ENCODE measurements around the gene XPNPEP1. TPM values are rescaled to one million over a fixed set of nuclear protein-coding genes. Genes with fewer than 3 reads are reported as not detected.

XPNPEP1 gene
- total RNA-seq, 1 donor, result 123 TPM

DNA sequence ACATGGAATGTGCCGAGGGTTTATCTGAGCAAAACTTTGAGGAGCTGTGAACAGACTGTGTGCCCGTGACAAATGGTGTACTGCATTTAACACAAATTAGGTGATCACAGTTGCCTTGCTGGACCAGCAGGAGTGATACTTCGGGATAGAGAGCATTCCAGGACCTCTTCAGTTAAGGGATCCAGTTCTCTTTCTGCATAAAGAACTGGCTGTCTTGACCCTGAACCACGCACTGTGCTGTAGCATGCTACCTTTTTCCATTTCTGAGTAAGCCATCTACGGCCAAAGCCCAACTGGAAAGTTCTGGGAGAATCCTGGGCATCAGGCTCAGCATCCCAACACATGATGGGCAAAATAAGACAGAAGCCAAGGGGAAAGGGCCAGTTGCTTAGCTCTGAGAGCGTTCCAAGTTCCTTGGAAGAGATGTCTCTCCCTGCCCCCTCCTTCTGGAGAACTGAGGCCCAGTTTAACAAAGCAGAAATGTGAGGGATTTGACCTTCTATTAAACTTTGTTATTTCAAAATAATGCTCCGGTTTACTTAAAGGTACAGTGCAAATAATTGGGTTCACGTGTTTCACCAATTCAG, 46.5 kb upstream of the XPNPEP1 start:
- no peak overlapping the region for H3K27ac ChIP-seq (ENCODE audit: low read depth, low read length)
- H3K9me3 ChIP-seq (ENCODE audit: low read depth, low read length), result no peaks in the 10 kb centered on the region
- peak overlapping the region; percentile 19 for H2AFZ ChIP-seq (ENCODE audit: low read length)
- TF ChIP-seq, protein P1, sequence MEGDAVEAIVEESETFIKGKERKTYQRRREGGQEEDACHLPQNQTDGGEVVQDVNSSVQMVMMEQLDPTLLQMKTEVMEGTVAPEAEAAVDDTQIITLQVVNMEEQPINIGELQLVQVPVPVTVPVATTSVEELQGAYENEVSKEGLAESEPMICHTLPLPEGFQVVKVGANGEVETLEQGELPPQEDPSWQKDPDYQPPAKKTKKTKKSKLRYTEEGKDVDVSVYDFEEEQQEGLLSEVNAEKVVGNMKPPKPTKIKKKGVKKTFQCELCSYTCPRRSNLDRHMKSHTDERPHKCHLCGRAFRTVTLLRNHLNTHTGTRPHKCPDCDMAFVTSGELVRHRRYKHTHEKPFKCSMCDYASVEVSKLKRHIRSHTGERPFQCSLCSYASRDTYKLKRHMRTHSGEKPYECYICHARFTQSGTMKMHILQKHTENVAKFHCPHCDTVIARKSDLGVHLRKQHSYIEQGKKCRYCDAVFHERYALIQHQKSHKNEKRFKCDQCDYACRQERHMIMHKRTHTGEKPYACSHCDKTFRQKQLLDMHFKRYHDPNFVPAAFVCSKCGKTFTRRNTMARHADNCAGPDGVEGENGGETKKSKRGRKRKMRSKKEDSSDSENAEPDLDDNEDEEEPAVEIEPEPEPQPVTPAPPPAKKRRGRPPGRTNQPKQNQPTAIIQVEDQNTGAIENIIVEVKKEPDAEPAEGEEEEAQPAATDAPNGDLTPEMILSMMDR (IDR thresholded peaks at IDR 0.05; ENCODE audit: extremely low read depth, low read depth, low read length), result no peak
- DNase-seq (ENCODE audit: insufficient read length, low spot score, missing footprints), result no peak
- H4K20me1 ChIP-seq (ENCODE audit: insufficient read depth, low read length), result no peaks in the 10 kb centered on the region
- H3K4me3 ChIP-seq (ENCODE audit: insufficient read depth, low read length), result no peak overlapping the region
- H3K79me2 ChIP-seq (ENCODE audit: insufficient read depth, low read length), result no peaks in the 10 kb centered on the region
- H3K36me3 ChIP-seq (ENCODE audit: insufficient read depth, low read length), result no peaks in the 10 kb centered on the region
- H3K4me2 ChIP-seq (ENCODE audit: insufficient read depth, low read length), result no peak overlapping the region
- no peaks in the 10 kb centered on the region for H3K27me3 ChIP-seq (ENCODE audit: insufficient read depth, low read length)
- H3K4me1 ChIP-seq (ENCODE audit: insufficient read depth, low read length), result peaks cover 36% of the 10 kb centered on the region

DNA sequence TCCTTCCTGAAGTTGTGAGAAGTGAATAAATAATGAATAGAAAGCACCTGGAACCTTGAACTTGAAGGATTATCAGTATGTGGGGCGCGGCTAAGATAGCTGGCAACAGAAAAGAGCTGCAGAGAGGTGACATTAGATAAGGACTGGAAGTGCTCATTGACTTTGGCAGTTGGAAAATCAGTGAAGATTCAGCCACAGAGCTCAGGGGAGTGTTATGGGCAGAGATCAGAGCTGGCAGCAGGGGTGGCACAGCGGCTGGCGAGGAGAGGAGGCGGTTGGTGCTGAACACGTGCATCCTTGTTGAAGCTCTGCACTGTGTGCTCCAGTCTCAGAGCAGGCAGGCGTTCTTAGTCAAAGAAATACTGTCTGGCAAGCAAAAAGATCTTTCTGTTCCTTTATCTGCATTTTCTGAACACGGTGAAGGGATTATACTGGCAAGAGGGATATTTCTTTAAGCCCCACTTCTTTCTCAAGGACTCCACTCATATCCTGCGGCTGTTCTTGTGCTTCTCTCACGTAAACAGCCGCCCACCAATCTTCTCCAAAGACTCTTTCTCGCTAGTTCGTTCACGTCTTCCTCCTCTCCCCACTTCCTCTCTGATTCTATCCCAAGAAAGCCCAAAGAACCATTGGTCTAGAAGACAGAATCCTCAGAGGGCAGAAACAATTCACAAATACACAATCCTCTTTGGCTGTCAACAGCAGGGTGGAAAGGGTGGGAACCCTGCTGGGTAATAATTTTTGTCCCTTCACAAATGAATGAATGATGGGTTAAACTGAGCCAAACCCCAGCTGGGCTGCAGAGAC, 45.8 kb upstream of the XPNPEP1 start:
- DNase-seq (ENCODE audit: insufficient read length, low spot score, missing footprints), result no peak
- Histone ChIP-seq H3K36me3 (ENCODE audit: insufficient read depth, low read length) (no peaks in the 10 kb centered on the region), H3K27ac (ENCODE audit: low read depth, low read length) (no peak overlapping the region), H3K4me3 (ENCODE audit: insufficient read depth, low read length) (no peak overlapping the region), H2AFZ (ENCODE audit: low read length) (peak overlapping the region; percentile 19), H3K4me2 (ENCODE audit: insufficient read depth, low read length) (no peak overlapping the region), H4K20me1 (ENCODE audit: insufficient read depth, low read length) (no peaks in the 10 kb centered on the region), H3K4me1 (ENCODE audit: insufficient read depth, low read length) (peaks cover 36% of the 10 kb centered on the region), H3K9me3 (ENCODE audit: low read depth, low read length) (no peaks in the 10 kb centered on the region), H3K79me2 (ENCODE audit: insufficient read depth, low read length) (no peaks in the 10 kb centered on the region), H3K27me3 (ENCODE audit: insufficient read depth, low read length) (no peaks in the 10 kb centered on the region)
- TF ChIP-seq, protein P1 (IDR thresholded peaks at IDR 0.05; ENCODE audit: extremely low read depth, low read depth, low read length), result no peak

DNA sequence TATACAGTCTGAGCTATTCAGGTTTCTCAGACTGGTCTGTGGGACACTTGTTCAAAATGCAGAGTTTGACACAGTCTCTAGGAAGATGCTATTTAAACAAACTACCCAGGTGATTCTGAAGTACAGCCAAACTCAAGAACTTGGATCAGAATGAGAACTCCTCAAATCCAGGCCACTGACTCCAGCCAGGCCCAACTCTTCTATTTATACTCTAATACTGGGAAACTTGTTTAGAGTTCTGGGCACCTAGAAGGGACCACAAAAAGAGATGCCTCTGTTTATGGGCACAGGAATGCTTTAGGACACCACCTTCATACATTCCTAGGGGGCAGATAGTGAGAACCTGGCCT, 44.4 kb upstream of the XPNPEP1 start:
- Histone ChIP-seq H3K4me3 (ENCODE audit: insufficient read depth, low read length) (peak overlapping the region; percentile 19), H3K79me2 (ENCODE audit: insufficient read depth, low read length) (no peaks in the 10 kb centered on the region), H3K36me3 (ENCODE audit: insufficient read depth, low read length) (no peaks in the 10 kb centered on the region), H3K27ac (ENCODE audit: low read depth, low read length) (peak overlapping the region; percentile 85), H3K4me2 (ENCODE audit: insufficient read depth, low read length) (peak overlapping the region; percentile 61), H3K27me3 (ENCODE audit: insufficient read depth, low read length) (no peaks in the 10 kb centered on the region), H4K20me1 (ENCODE audit: insufficient read depth, low read length) (no peaks in the 10 kb centered on the region), H3K9me3 (ENCODE audit: low read depth, low read length) (no peaks in the 10 kb centered on the region), H3K4me1 (ENCODE audit: insufficient read depth, low read length) (peaks cover 49% of the 10 kb centered on the region), H2AFZ (ENCODE audit: low read length) (peak overlapping the region; percentile 39)
- DNase-seq (ENCODE audit: insufficient read length, low spot score, missing footprints), result no peak
- TF ChIP-seq, protein P1 (IDR thresholded peaks at IDR 0.05; ENCODE audit: extremely low read depth, low read depth, low read length), result no peak

DNA sequence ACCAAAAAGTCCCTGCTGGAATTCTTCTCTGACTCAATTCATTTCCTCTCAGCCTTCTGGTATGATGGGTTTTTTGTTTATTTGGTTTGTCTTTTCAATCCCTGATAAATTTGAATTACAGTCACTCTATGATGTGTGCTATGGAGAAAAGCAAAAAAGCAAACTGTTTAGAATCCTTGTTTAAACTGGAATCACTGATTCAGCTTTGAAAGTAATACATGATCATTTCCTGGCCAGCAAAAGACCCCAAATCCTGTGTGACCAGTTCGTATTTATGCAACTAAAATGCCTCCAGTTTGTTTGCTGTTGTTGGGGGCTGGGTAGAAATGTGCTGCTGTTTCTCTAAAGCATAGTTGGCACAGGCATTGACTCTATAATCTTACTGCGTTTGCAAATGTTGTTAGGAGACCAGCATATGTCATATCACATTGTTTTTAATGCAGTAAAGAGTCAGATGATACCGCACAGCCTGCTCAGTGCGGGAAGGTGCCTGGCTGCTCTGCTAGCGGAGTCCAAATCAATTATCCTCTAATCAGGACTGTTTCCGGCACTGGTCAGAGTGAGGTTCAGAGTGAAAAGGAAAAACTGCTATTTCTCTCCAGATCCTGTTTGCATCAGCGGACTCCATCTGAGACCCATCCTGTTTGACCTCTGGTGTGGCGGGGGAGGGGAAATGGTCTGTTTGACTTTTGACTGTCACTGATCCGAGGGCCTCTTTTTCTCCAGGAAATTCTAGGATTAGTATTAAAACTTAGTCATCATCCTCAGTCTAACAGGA, 43.8 kb upstream of the XPNPEP1 start:
- Histone ChIP-seq H3K36me3 (ENCODE audit: insufficient read depth, low read length) (no peaks in the 10 kb centered on the region), H3K79me2 (ENCODE audit: insufficient read depth, low read length) (no peaks in the 10 kb centered on the region), H4K20me1 (ENCODE audit: insufficient read depth, low read length) (no peaks in the 10 kb centered on the region), H3K27me3 (ENCODE audit: insufficient read depth, low read length) (no peaks in the 10 kb centered on the region), H3K4me2 (ENCODE audit: insufficient read depth, low read length) (peak overlapping the region; percentile 61), H2AFZ (ENCODE audit: low read length) (peak overlapping the region; percentile 39), H3K4me1 (ENCODE audit: insufficient read depth, low read length) (peaks cover 54% of the 10 kb centered on the region), H3K4me3 (ENCODE audit: insufficient read depth, low read length) (peak overlapping the region; percentile 19), H3K27ac (ENCODE audit: low read depth, low read length) (peak overlapping the region; percentile 85), H3K9me3 (ENCODE audit: low read depth, low read length) (no peaks in the 10 kb centered on the region)
- DNase-seq (ENCODE audit: insufficient read length, low spot score, missing footprints), result peak; percentile 61
- TF ChIP-seq, protein P1 (IDR thresholded peaks at IDR 0.05; ENCODE audit: extremely low read depth, low read depth, low read length), result no peak

Data from osteoblast (primary cell).